GM18867 (cell line): Measurements from ENCODE around the gene MX1.

Experiments
- ATAC-seq: cut with Tn5 transposase; IDR thresholded peaks from one replicate; pipeline ENCODE4 v1.9.1; 2021; ENCODE audit warnings: mild to moderate bottlenecking, moderate library complexity; ENCODE audit not compliant: unreplicated experiment

The MX1 gene

GRCh38 chr21:41431788-41432548, 5.9 kb downstream of the MX1 start:
- ATAC-seq: peak; percentile 76

- no peak for ATAC-seq
Measured at GRCh38 chr21:41432562-41433460, 6.8 kb downstream of the MX1 start.

- ATAC-seq: no peak
Measured at GRCh38 chr21:41433566-41433965, 7.5 kb downstream of the MX1 start.

- no peak for ATAC-seq
Measured at GRCh38 chr21:41435706-41436105, 9.7 kb downstream of the MX1 start.

GRCh38 chr21:41437729-41438128, 11.7 kb downstream of the MX1 start:
- no peak for ATAC-seq

- no peak for ATAC-seq
Measured at GRCh38 chr21:41438425-41439113, 12.5 kb downstream of the MX1 start.

- ATAC-seq: no peak
Measured at GRCh38 chr21:41439248-41439647, 13.2 kb downstream of the MX1 start.

GRCh38 chr21:41441546-41441945, 15.5 kb downstream of the MX1 start:
- no peak for ATAC-seq

GRCh38 chr21:41442481-41443186, 16.6 kb downstream of the MX1 start:
- no peak for ATAC-seq

GRCh38 chr21:41443562-41443961, 17.5 kb downstream of the MX1 start:
- ATAC-seq: no peak

GRCh38 chr21:41444703-41445464, 18.8 kb downstream of the MX1 start:
- ATAC-seq: no peak

GRCh38 chr21:41445465-41445862, 19.4 kb downstream of the MX1 start:
- ATAC-seq: no peak

GRCh38 chr21:41446586-41446985, 20.5 kb downstream of the MX1 start:
- ATAC-seq: no peak

- ATAC-seq: no peak
Measured at GRCh38 chr21:41447356-41447755, 21.3 kb downstream of the MX1 start.

- no peak for ATAC-seq
Measured at GRCh38 chr21:41449613-41450012, 23.6 kb downstream of the MX1 start.

GRCh38 chr21:41451753-41452676, 26.0 kb downstream of the MX1 start:
- ATAC-seq: no peak

- ATAC-seq: no peak
Measured at GRCh38 chr21:41453198-41453597, 27.2 kb downstream of the MX1 start.

GRCh38 chr21:41453761-41454160, 27.7 kb downstream of the MX1 start:
- no peak for ATAC-seq

GRCh38 chr21:41458121-41458520, 32.1 kb downstream of the MX1 start:
- ATAC-seq: no peak
